ENCODE measurements around the gene ATN1.

Gene ATN1

DNA sequence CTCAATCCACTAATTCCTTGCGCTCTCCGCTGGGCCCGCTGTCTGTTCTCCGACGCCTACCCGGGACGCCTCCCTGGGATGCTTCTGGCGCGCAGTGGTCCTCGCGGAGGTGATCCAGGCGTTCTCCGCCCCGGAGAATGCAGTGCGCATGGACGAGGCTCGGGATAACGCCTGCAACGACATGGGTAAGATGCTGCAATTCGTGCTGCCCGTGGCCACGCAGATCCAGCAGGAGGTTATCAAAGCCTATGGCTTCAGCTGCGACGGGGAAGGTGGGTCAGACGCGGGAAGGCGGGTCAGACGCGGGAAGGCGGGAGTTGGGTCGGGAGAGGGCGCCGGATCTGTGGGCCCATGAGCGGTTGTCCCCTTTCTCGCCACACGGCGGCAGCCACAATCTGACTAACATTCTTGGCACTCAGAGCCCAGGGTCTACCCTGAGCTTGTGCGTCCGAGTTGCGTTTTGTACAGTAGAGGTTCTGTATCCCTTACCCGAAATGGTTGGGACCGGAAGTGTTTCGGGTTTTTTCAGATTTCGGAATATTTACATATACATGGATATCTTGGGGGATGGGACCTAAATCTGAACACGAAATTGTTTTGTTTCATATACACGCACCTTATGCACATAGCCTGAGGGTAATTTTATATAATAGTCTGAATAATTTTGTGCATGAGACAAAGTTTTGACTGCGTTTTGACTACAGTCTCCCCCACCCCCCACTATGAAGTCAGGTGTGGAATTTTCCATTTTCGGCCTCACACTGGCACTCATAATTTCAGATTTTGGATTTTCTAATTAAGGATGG, 16.8 kb downstream of the ATN1 start:
- no peak for DNase-seq (ENCODE audit: low read depth)

DNA sequence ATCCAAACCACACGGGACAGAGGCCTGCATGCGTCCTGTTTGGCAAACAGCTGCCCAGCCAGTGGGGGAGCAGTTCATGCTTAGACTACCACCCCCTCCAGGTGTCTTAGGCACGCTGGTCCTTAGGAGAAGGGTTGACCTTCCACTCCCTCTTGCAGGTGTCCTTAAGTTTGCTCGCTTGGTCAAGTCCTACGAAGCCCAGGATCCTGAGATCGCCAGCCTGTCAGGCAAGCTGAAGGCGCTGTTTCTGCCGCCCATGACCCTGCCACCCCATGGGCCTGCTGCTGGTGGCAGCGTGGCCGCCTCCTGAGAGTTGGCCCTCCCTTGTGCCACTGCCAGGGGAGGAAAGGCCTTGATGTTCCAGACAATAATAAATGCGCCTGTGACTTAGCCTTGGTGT, 17.9 kb downstream of the ATN1 start:
- no peak for DNase-seq (ENCODE audit: low read depth)

DNA sequence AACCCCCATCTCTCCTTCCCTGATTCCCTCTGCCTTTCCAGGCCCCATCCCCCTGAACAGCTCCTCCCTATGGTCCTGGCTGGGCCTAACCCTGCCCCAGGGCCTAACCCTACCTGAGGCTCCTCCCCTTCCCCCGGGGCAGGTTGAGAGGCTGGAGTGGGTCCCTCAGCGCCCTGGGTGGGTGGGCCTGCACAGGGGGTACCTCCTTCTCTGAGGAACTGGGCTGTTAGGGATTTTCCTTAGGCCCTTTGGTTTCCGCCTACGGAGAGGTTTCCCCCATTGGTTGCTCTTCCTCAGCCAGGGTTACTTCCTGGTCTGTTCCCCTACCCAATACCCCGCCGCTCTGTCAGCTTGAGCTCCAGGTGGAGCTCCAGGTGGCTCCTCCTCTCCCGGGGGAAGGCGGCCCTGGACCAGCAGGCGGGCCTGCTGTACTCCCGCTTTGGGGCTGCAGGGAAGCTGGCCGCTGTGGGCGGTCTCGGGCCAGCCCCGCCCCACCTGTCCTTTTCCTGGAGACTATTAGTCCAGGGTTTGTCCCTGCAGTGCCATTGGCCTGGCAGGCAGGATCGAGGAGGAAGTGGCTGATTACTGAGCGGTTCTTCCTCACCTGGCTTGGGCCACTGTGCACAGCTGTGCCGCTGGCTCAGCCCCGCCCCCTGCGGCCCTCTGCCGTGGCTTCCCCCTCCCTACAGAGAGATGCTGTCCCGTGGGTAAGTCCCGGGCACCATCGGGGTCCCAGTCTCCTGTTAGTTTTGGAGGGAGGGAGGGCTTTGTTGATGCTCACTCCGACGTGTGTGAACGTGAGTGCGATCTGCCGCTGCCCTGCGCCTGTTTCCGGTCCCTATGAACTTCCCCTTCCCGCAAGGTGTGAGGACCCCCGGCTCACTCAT, 18.5 kb downstream of the ATN1 start:
- no peak for DNase-seq (ENCODE audit: low read depth)

DNA sequence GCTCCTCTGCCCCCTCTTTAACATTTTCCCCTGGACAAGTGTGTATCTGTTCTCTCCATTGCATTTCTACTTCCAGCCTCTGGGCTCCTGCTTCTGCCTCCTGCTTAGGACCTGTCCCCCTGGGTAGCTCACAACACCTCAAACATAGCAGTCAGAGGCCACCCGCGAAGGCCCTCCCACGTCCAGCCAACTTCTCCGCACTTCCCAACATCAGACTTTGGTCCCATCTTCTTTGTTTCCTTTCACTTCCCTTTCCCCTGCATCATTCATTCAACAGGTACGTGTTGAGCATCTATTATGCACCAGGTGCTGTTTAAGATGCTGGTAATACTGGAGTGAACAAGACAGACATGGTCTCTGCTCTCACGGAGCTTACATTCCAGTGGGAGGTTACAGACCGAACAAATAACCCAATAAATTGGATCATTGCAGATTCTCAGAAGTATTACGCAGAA, 19.2 kb downstream of the ATN1 start:
- no peak for DNase-seq (ENCODE audit: low read depth)

DNA sequence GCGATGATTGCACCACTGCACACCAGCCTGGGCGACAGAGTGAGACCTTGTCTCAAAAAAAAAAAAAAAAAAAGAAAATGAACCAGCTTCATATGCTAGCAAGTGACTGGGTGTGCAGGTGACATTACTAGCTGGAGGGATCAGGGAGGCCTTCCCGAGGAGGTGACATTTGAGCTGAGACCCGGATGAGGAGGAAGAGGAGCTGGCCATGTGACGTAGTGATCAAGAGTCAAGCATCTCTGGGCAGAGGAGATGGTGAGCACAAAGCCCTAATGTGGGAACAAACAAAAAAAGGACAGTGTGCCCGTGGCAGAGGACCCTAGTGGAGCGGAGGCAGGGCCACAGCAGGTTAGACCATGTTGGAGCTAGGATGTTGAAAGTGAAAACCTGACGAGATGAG, 19.9 kb downstream of the ATN1 start:
- no peak for DNase-seq (ENCODE audit: low read depth)

DNA sequence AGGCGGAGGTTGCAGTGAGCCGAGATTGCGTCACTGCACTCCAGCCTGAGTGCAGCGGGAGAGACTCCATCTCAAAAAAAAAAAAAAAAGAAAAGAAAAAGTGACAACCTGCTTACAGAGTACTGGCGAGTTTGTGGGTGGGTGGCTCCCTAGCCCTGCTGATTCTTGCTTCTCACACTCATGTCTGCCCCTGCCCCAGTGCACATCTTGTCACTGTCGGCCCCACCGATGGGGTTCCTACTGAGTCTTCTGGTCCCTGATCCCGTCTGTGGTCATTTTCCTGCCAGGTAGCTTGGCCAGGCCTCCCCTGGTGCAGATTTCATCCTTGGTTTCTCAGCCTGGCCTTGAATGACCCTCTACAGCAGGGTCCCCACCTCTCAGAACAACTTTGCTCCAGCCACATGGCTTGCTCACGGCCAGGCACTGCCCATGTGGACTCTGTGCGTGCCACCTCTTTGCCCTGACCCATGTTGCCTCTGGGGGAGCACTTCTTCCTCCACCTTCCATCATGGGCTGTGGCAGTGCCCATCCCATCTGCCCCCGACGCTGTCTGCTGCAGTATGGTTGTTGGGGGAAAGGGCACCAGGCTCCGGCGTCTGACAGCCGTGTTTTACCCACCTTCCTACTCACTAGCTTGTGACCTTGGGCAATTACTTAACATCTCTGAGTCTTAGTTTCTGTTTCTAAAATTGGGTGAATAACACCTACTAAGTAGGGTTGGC, 21.3 kb downstream of the ATN1 start:
- no peak for DNase-seq (ENCODE audit: low read depth)

DNA sequence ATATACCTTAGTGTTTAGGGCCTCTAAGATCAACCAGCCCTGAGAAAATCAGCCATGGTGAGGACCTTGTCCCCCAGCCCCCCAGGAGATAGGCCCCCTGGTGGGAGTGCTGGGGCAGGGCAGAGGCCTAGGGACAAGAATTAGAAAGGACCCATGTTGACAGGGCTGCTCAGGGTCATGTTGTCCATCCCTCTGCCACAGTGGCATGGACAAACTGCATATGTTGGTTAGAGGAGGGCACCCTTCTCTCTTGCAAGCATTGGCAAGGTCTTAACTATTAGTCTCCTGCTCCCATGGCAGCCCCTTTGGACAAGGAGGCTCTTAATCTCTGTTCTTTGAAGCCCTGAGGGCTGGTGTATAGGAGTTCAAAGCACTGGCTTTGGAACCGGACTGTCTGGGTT, 22.6 kb downstream of the ATN1 start:
- DNase-seq (ENCODE audit: low read depth), result no peak

DNA sequence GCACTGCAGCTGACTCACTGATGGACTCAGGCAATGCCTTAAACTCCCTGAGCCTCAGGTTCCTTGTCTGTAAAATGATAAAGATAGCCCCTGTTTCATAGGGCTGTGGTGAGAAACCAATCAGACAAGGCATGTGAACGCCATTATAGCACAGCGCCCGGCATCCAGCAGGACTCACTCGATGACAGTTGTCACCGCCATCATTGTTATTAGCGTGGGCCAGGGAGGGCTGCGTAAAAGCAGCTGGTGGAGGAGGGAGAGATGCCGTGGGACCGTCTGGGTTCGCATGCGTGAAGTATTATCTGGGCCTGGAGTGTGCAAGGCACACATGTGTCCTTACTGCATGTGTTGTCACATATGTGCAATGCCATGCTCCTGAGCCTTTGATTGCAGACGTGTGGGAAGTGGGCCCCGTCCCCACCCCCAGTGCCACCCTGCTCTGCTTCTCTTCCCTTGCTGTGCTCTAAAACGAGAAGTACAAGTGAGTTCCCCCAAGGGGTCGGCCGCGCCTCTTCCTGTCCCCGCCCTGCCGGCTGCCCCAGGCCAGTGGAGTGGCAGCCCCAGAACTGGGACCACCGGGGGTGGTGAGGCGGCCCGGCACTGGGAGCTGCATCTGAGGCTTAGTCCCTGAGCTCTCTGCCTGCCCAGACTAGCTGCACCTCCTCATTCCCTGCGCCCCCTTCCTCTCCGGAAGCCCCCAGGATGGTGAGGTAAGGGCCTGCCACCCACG, 23.2 kb downstream of the ATN1 start, which contains the start of gene PTPN6:
TSS of gene PTPN6 (plus strand) at position 546 of the 730 bp plus-strand sequence. CDS start at position 703, 157 bp downstream.
- no peak for DNase-seq (ENCODE audit: low read depth)

DNA sequence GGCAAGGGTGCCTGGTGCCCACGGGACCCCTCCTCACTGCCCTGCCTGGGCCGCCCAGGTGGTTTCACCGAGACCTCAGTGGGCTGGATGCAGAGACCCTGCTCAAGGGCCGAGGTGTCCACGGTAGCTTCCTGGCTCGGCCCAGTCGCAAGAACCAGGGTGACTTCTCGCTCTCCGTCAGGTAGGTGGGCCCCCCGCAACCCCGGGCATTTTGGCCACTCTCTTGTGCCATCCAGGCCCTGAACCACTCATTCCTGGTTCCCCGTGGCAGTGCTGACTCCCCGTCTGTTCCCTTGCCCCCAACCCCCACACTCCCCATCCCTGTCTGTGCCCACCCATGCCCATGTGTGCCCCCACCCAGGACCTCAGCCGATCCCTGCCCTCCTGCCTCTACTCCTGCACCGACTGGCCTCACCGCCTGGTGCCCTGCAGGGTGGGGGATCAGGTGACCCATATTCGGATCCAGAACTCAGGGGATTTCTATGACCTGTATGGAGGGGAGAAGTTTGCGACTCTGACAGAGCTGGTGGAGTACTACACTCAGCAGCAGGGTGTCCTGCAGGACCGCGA, 23.9 kb downstream of the ATN1 start:
- DNase-seq (ENCODE audit: low read depth), result no peak

DNA sequence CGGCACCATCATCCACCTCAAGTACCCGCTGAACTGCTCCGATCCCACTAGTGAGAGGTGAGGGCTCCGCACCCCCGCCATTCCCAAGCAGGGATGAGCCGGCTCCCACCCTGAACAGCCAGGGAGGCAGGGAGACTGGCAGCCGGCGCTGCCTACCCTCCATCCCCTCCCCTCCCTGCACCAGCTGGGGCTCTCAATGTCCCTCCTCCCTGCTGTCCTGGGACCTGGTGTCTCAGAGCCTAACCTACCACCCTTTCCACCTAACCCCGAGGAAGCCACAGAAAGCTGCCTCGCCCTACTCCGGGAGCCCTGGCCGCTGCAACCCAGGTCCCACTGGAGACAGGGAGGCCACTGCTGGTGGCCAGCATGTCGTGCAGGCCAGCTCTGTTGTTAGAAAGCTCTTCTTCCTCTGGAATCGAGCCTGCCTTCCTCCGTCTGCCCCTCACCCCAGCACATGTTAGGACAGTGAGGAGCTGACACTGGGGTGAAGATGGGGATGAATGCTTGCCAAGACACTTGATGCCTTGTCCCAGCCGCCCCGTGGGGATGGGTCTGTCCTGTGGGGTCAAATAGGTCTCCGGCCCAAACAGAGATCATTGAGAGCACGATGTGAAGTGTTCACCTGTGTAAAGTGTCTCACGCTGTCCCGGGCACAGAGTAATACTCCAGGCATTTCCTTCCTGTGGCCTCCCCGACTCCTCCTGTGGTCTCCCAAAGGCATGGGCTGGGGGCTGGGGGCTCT, 24.5 kb downstream of the ATN1 start:
- no peak for DNase-seq (ENCODE audit: low read depth)

DNA sequence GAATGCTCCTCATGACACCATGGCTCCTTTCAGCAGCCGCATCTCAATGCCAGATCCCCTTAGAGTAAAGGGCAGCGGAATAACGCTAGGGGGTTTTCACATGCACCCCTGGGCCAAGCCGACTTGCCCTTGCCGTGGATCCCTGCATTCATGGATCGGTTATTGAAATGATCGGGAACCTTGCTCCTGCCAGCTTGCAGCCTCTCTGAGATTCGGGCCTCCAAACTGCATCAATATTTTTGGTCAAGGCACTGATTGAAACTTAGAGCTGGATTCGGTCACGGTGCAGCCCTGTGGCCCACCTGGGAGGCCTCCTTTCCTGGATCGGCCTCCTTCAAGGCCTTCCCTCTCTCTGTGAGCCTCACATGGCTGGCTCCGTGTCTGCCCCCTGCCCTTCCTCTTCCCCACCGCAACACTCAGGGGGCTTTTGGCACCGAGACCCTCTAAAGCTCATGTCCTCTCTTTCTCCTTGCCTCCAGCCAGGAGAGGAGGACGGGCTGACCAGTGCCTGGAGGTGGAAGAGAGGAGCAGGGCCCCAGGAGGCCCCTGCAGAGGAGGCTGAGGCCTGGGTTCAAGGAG, 25.2 kb downstream of the ATN1 start:
- DNase-seq (ENCODE audit: low read depth), result no peak

DNA sequence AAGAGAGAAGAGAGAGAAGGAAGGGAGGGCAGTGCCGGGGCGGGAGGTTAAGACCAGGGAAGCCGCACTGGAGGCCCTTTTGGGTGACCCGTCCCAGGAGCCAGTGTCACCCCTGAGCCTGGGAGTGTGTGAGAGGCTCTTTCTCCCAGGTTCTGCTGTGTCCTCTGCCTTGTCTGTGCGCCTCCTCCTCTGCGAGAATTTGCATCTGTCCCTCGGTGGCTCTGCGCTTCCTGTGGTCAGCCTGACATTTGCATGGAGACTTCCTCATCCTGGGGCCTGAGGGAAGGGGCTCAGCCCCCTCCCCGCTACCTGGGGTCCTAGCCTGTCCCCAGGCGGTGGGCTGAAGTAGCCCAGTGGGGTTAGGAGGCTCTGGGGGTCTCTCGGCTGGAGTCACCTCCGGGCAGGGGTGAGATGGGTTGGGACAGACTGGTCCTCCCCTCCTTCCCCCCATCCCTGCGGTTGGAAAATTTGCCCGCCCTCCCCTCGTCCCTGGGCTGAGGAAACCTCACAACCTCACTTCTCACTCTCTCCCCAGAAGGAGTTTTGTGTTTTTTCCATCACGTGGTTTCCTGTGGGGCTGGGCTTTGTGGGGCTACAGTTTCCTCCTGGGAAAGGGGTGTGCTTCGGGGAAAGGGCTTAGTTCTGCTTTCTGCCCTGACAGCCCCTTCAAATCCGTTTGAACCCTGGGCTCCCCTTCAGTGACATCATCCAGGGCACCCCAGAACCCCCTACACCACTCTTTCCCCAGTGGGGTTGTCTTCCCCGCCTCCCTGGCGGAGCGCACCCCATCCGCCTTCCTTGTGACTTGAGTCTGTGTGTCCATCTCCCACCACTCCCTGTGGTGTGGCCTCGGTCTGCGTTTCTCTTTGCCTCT, 25.9 kb downstream of the ATN1 start:
- no peak for DNase-seq (ENCODE audit: low read depth)

DNA sequence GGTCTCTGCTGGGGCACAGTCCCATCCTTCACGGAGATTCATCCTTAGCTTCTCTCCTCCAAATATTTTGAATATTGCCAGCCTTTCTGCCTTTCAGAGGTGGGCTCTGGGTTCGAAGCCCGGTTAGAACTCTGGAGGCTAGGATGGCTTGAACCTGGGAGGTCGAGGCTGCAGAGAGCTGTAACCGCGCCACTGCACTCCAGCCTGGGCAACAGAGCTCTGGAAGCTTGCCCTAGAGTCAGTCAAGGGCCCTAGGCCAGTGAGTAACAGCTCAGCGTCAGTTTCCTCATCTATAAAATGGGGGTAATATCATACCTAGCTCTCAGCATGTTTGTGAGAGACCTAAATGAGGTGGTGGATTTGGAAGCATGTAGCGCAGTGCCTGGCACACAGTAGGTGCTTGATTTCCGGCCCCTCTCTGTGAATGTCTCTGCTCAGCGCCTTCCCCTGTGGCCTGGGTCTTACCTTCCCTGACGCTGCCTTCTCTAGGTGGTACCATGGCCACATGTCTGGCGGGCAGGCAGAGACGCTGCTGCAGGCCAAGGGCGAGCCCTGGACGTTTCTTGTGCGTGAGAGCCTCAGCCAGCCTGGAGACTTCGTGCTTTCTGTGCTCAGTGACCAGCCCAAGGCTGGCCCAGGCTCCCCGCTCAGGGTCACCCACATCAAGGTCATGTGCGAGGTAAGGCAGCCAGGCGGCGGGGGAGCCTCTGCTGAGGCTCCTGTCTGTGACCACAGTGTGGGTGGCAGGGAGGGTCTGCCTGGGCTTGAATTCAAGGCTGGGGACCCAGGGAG, 26.8 kb downstream of the ATN1 start:
- DNase-seq (ENCODE audit: low read depth), result no peak

DNA sequence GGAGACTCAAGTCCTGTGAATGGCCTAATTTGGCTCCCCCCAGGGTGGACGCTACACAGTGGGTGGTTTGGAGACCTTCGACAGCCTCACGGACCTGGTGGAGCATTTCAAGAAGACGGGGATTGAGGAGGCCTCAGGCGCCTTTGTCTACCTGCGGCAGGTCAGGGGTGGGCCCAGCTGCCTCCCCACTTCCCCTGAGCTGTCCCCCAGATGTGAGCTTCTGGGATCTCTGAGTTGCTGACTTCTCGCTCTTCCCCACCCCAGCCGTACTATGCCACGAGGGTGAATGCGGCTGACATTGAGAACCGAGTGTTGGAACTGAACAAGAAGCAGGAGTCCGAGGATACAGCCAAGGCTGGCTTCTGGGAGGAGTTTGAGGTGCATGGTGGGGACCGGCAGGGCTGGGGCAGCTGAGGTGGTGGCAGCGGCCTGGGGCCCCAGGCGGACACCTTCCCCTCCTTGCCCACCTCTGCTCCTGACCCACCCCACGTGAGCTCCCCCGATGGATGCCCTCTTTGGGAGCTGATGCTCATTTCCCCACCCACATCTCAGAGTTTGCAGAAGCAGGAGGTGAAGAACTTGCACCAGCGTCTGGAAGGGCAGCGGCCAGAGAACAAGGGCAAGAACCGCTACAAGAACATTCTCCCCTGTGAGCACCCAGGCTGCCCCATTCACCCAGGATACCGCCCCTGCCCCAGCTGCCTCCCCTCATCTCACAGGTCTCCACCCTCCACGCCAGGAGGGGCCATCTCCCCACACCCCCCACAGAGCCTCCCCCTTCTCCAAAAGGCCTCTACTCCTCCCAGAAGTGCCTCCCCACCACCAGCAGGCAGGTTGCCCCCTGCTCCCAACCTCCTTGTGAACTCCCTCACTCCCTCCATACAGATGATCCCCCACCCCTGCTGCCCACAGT, 27.6 kb downstream of the ATN1 start:
- no peak for DNase-seq (ENCODE audit: low read depth)

DNA sequence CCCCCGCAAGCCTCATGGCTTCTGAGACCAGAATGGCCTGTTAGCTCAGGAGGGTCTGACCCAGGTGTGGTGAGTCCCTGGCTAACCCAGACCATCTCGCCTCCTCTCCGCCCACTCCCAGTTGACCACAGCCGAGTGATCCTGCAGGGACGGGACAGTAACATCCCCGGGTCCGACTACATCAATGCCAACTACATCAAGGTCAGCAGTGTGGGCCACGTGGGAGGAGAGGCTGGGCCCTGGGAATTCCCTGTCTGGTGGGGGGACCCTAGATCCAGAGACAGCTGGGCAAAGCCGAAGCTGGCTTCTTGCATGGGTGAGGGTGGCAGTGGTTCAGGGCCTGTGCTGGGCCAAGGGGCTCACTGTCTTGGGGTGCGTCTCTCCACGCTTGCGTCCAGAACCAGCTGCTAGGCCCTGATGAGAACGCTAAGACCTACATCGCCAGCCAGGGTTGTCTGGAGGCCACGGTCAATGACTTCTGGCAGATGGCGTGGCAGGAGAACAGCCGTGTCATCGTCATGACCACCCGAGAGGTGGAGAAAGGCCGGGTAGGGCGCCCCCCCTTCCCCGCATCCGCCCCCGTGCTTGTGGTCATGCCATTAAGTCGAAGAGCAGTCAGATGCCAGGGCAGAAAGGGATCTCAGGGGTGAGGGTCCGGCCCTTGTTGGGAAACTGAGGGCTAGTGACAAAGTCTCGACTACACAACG, 28.4 kb downstream of the ATN1 start:
- no peak for DNase-seq (ENCODE audit: low read depth)

DNA sequence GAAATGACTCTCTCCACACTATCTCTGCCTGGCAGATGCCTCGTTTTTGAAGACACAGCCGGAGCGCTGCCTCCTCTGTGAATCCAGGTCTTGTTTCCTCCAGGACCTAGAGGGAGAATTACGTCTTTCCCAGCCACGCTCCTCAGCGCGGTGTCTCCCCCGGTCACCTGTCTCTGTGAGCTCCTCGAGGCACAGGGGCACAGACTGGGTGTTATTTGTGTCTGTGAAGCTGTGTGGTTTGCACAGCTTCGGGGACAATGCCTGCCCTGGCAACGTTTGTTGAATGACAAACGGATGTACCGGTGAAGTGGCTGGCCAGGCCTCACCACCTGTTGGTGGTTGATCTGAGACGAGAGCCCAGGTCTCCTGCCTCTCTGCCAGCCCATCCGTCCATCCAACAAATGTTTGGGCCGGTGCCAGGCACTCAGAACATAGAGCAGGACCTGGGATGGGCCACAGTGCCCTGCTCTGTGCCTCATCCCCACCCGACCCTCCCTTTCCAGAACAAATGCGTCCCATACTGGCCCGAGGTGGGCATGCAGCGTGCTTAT, 29.5 kb downstream of the ATN1 start:
- DNase-seq (ENCODE audit: low read depth), result no peak

Data from GM04503 (cell line).